ENCODE data around the gene DDX51.
"Not testable (repeated sequence)": the region's sequence is repeated elsewhere in the genome, so short reads cannot be mapped to it uniquely, and the experiment has no call there.

DDX51 gene

GRCh38 chr12:132138941-132139871 is 4.9 kb downstream of the DDX51 start:
- no peak for DNase-seq

- no peak for DNase-seq
These were observed 6.5 kb downstream of the DDX51 start for GRCh38 chr12:132137483-132138125.

GRCh38 chr12:132136226-132136625 is 7.9 kb downstream of the DDX51 start:
- not testable (repeated sequence) for DNase-seq

- not testable (repeated sequence) for DNase-seq
These were observed 9.4 kb downstream of the DDX51 start for GRCh38 chr12:132134653-132135183.

- no peak for DNase-seq
These were observed 10.0 kb downstream of the DDX51 start for GRCh38 chr12:132133952-132134652.

- no peak for DNase-seq
These were observed 11.3 kb downstream of the DDX51 start for GRCh38 chr12:132132609-132133430.

GRCh38 chr12:132131952-132132351 is 12.2 kb downstream of the DDX51 start:
- no peak for DNase-seq

GRCh38 chr12:132131229-132131628 is 12.9 kb downstream of the DDX51 start:
- no peak for DNase-seq

- no peak for DNase-seq
These were observed 13.4 kb downstream of the DDX51 start for GRCh38 chr12:132130690-132131089.

GRCh38 chr12:132129007-132129406 is 15.1 kb downstream of the DDX51 start:
- no peak for DNase-seq

GRCh38 chr12:132127041-132127440 is 17.1 kb downstream of the DDX51 start:
- DNase-seq = no peak

GRCh38 chr12:132125736-132126135 is 18.4 kb downstream of the DDX51 start:
- DNase-seq = no peak

GRCh38 chr12:132124766-132125425 is 19.2 kb downstream of the DDX51 start:
- no peak for DNase-seq

- no peak for DNase-seq
These were observed 20.0 kb downstream of the DDX51 start for GRCh38 chr12:132123970-132124765.

- no peak for DNase-seq
These were observed 22.8 kb downstream of the DDX51 start for GRCh38 chr12:132121283-132121682.

GRCh38 chr12:132118876-132119275 is 25.2 kb downstream of the DDX51 start:
- no peak for DNase-seq

GRCh38 chr12:132117558-132117875 is 26.6 kb downstream of the DDX51 start:
- no peak for DNase-seq

GRCh38 chr12:132116709-132117557 is 27.2 kb downstream of the DDX51 start:
- DNase-seq = no peak

- no peak for DNase-seq
These were observed 28.6 kb downstream of the DDX51 start for GRCh38 chr12:132115500-132115899.

GRCh38 chr12:132114667-132115066 is 29.5 kb downstream of the DDX51 start:
- DNase-seq = no peak
